Smooth muscle cell (in vitro differentiated cells): Measurements from ENCODE around the gene MSMO1. TPM values are rescaled to one million over a fixed set of nuclear protein-coding genes. Genes with fewer than 3 reads are reported as not detected.
A peak's percentile ranks its signal among the peaks of the same experiment; 100 is the strongest.

ENCODE experiments used
- DNase-seq: peaks from one replicate; lab custom pipeline; 2025; ENCODE audit not compliant: unreplicated experiment; lab: John Stamatoyannopoulos, UW
- H2AFZ ChIP-seq: fragments of 200-600 bp; sonication (generic); 2 replicates; pipeline ENCODE4 v1.6.0; 2016; ENCODE audit warnings: antibody characterized with exemption, low read depth, mild to moderate bottlenecking
- H3F3A ChIP-seq: fragments of 200-600 bp; sonication (generic); 2 replicates; pipeline ENCODE4 v1.6.0; 2017; ENCODE audit warnings: antibody characterized with exemption, low read depth
- H3K27ac ChIP-seq: fragments of 200-600 bp; sonication (generic); 2 replicates; pipeline ENCODE4 v1.5.1; 2016; ENCODE audit warnings: low read depth, mild to moderate bottlenecking
- H3K27me3 ChIP-seq: fragments of 200-600 bp; sonication (generic); 2 replicates; pipeline ENCODE4 v1.6.1; 2016; ENCODE audit warnings: low read depth, mild to moderate bottlenecking
- H3K36me3 ChIP-seq: fragments of 200-600 bp; sonication (generic); 2 replicates; pipeline ENCODE4 v1.5.1; 2016; ENCODE audit warnings: low read depth
- H3K4me1 ChIP-seq: fragments of 200-600 bp; sonication (generic); 2 replicates; pipeline ENCODE4 v1.5.1; 2016; ENCODE audit warnings: low read depth
- H3K4me2 ChIP-seq: fragments of 200-600 bp; sonication (generic); 2 replicates; pipeline ENCODE4 v1.6.0; 2016; ENCODE audit warnings: mild to moderate bottlenecking
- H3K4me3 ChIP-seq: fragments of 200-600 bp; sonication (generic); 2 replicates; pipeline ENCODE4 v1.5.1; 2016; ENCODE audit warnings: mild to moderate bottlenecking
- H3K79me2 ChIP-seq: fragments of 200-600 bp; sonication (generic); 2 replicates; pipeline ENCODE4 v1.6.0; 2016; ENCODE audit warnings: low read depth, mild to moderate bottlenecking
- H3K9ac ChIP-seq: fragments of 200-600 bp; sonication (generic); 2 replicates; pipeline ENCODE4 v1.6.0; 2016; ENCODE audit warnings: low read depth
- H3K9me3 ChIP-seq: fragments of 200-600 bp; sonication (generic); replicated peaks from 2 replicates; pipeline ENCODE4 v1.5.1; 2016; ENCODE audit warnings: low read depth
- H4K20me1 ChIP-seq: fragments of 200-600 bp; sonication (generic); 2 replicates; pipeline ENCODE4 v1.6.0; 2016; ENCODE audit warnings: low read depth
- CTCF ChIP-seq: fragments of 200-600 bp; sonication (generic); IDR thresholded peaks from 2 replicates; pipeline ENCODE4 v1.5.1; 2017; ENCODE audit warnings: borderline replicate concordance, mild to moderate bottlenecking, antibody characterized with exemption; ENCODE audit not compliant: insufficient read depth, poor library complexity, severe bottlenecking
- WGBS: methylation state at CpG from one replicate; pipeline ENCODE4 v1.1.7; 2016; ENCODE audit warnings: low lambda C conversion rate; 5-methylcytosine and 5-hydroxymethylcytosine counted together
- polyA plus RNA-seq: library from polyadenylated mRNA; unstranded; fragments of >200 nt; fragmentation: Nextera tagmentation; extraction: Ambion mirVana; gene quantifications from 2 replicates; pipeline ENCODE4 v1.2.1, GENCODE V29; 2016
- total RNA-seq: library from RNA; depleted of rRNA; stranded (reverse); fragments of >200 nt; gene quantifications from 2 replicates; pipeline ENCODE4 v1.2.3, GENCODE V29; 2014

Gene MSMO1
- total and polyA plus RNA-seq, 2 experiments from 2014 or later: 214 to 218 TPM

GRCh38 chr4:165294907-165295306 is 32.6 kb upstream of the MSMO1 start:
- Histone ChIP-seq H3K79me2 (no peaks in the 10 kb centered on the region), H3K4me2 (no peak overlapping the region), H2AFZ (no peak overlapping the region), H3K9me3 (no peaks in the 10 kb centered on the region), H3K27ac (no peak overlapping the region), H3K4me3 (no peak overlapping the region), H3K4me1 (no peaks in the 10 kb centered on the region), H4K20me1 (no peaks in the 10 kb centered on the region), H3K9ac (no peak overlapping the region), H3K36me3 (no peaks in the 10 kb centered on the region), H3F3A (no peaks in the 10 kb centered on the region), H3K27me3 (no peaks in the 10 kb centered on the region)
- TF ChIP-seq CTCF: no peak
- WGBS: 68% methylated on average over 5 of the region's 5 CpGs
- no peak for DNase-seq

GRCh38 chr4:165297626-165298025 is 29.8 kb upstream of the MSMO1 start:
- 95% methylated on average over 8 of the region's 8 CpGs for WGBS

GRCh38 chr4:165299399-165300060 is 27.9 kb upstream of the MSMO1 start:
- Histone ChIP-seq H3K4me1 (no peaks in the 10 kb centered on the region), H3K27me3 (no peaks in the 10 kb centered on the region), H3K36me3 (no peaks in the 10 kb centered on the region), H3K79me2 (no peaks in the 10 kb centered on the region), H3K9me3 (no peaks in the 10 kb centered on the region), H3K4me2 (no peak overlapping the region), H2AFZ (no peak overlapping the region), H4K20me1 (no peaks in the 10 kb centered on the region), H3K9ac (no peak overlapping the region), H3K4me3 (no peak overlapping the region), H3K27ac (no peak overlapping the region), H3F3A (no peaks in the 10 kb centered on the region)
- no peak for TF ChIP-seq CTCF
- 84% methylated on average over 5 of the region's 5 CpGs for WGBS
- no peak for DNase-seq

More at GRCh38 chr4:165297626-165298025, 29.8 kb upstream of the MSMO1 start:
- Histone ChIP-seq H4K20me1 (no peaks in the 10 kb centered on the region), H3K27me3 (no peaks in the 10 kb centered on the region), H3K4me1 (no peaks in the 10 kb centered on the region), H2AFZ (no peak overlapping the region), H3K36me3 (no peaks in the 10 kb centered on the region), H3K9ac (no peak overlapping the region), H3K27ac (no peak overlapping the region), H3K9me3 (no peaks in the 10 kb centered on the region), H3K4me3 (no peak overlapping the region), H3F3A (no peaks in the 10 kb centered on the region), H3K79me2 (no peaks in the 10 kb centered on the region), H3K4me2 (no peak overlapping the region)
- no peak for TF ChIP-seq CTCF
- DNase-seq: no peak

- Histone ChIP-seq H4K20me1 (no peaks in the 10 kb centered on the region), H3K36me3 (no peaks in the 10 kb centered on the region), H3K4me1 (no peaks in the 10 kb centered on the region), H2AFZ (no peak overlapping the region), H3K79me2 (no peaks in the 10 kb centered on the region), H3K27me3 (no peaks in the 10 kb centered on the region), H3K9me3 (no peaks in the 10 kb centered on the region), H3K4me2 (peak overlapping the region; percentile 31), H3K9ac (no peak overlapping the region), H3K27ac (no peak overlapping the region), H3K4me3 (peak overlapping the region; percentile 15), H3F3A (no peaks in the 10 kb centered on the region)
- 56% methylated on average over 1 of the region's 1 CpG for WGBS
- DNase-seq: no peak
- no peak for TF ChIP-seq CTCF
These were observed 25.6 kb upstream of the MSMO1 start for GRCh38 chr4:165301833-165302232.
